Prostate gland (tissue), 2 donors: Measurements from ENCODE around the gene CRK.

ENCODE experiments used
- POLR2AphosphoS5 ChIP-seq: sonication (generic); formaldehyde crosslinking; IDR thresholded peaks from one replicate; pipeline ENCODE4 v1.6.1; 2017; ENCODE audit warnings: antibody characterized with exemption
- TF ChIP-seq, protein P1 (sequence below), 4 experiments: fragments of 200-600 bp in 2 of 4; fragments of 450-650 bp in 2 of 4; sonication (generic) in 2 of 4; IDR thresholded peaks; 1 replicate in 3 of 4; 2 replicates in 1 of 4; pipeline ENCODE4 v1.5.1; 2016 to 2019; ENCODE audit warnings: antibody characterized with exemption in 4 of 4, mild to moderate bottlenecking in 2 of 4, moderate library complexity in 2 of 4

DNA sequence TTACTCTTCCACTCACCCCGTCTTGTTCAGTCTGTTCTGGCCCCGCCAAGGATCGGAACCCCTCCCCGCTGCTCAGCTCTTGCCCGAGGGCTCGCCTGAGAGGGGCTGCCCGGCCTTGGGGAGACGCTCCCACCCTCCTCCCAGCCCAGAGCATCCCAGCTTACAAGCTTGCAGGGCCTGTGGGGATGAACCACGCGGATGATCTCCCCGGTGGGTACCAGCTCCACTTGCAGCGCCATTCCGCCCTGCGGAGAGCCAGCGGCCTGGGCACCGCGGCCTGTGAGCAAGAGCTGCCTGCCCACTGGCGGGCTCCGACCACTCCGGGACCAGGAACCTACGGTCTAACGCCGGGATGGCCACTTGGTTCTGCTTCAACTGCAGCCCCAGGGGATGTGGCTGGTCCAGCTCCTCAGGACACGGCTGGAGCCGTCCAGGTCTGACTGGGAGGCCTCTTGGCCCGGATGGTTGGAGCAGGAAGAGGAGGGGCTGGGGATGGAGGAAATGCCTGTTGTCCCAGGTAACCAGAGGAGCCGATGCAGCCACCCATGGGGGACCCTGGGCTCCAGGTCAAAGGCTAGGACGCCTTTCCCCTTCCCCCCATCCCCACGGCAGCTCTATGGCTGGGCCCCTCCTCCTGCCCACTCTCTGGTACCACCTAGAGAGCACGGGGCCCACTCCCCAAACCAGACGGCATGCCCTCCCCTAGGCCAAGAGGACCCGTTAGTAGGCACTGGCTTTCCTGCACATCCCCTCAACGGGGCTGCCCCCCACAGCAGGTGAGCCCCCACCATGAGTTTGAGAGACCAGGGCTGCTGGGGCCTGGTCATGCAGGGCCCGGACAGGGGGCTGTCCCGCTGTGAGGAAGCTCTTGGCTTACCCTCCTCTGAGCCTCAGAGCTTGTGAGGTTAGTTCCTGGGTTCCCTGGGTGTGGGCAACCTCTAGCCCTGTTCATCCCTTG lies 36.5 kb upstream of the CRK start, which contains the start of gene MYO1C:
- no peak for TF ChIP-seq POLR2AphosphoS5
- TF ChIP-seq, protein P1, sequence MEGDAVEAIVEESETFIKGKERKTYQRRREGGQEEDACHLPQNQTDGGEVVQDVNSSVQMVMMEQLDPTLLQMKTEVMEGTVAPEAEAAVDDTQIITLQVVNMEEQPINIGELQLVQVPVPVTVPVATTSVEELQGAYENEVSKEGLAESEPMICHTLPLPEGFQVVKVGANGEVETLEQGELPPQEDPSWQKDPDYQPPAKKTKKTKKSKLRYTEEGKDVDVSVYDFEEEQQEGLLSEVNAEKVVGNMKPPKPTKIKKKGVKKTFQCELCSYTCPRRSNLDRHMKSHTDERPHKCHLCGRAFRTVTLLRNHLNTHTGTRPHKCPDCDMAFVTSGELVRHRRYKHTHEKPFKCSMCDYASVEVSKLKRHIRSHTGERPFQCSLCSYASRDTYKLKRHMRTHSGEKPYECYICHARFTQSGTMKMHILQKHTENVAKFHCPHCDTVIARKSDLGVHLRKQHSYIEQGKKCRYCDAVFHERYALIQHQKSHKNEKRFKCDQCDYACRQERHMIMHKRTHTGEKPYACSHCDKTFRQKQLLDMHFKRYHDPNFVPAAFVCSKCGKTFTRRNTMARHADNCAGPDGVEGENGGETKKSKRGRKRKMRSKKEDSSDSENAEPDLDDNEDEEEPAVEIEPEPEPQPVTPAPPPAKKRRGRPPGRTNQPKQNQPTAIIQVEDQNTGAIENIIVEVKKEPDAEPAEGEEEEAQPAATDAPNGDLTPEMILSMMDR (IDR thresholded peaks at IDR 0.05): no peak
